B cell (primary cell): Measurements from ENCODE around the gene TELO2.

ENCODE experiments used
- EZH2 ChIP-seq: IDR thresholded peaks from 2 replicates; pipeline ENCODE4 v1.6.1; 2012; ENCODE audit warnings: borderline replicate concordance, low read depth, mild to moderate bottlenecking, moderate library complexity, low read length; ENCODE audit not compliant: insufficient read depth, poor library complexity, severe bottlenecking
- TF ChIP-seq, protein P1 (sequence below): fragments of 200-600 bp; IDR thresholded peaks from one replicate; pipeline ENCODE4 v1.8.0; 2022; ENCODE audit warnings: antibody characterized with exemption, mild to moderate bottlenecking

GRCh38 chr16:1472974-1473373 lies 20.2 kb upstream of the TELO2 start:
- TF ChIP-seq, protein P1, sequence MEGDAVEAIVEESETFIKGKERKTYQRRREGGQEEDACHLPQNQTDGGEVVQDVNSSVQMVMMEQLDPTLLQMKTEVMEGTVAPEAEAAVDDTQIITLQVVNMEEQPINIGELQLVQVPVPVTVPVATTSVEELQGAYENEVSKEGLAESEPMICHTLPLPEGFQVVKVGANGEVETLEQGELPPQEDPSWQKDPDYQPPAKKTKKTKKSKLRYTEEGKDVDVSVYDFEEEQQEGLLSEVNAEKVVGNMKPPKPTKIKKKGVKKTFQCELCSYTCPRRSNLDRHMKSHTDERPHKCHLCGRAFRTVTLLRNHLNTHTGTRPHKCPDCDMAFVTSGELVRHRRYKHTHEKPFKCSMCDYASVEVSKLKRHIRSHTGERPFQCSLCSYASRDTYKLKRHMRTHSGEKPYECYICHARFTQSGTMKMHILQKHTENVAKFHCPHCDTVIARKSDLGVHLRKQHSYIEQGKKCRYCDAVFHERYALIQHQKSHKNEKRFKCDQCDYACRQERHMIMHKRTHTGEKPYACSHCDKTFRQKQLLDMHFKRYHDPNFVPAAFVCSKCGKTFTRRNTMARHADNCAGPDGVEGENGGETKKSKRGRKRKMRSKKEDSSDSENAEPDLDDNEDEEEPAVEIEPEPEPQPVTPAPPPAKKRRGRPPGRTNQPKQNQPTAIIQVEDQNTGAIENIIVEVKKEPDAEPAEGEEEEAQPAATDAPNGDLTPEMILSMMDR, result no peak
- no peak for TF ChIP-seq EZH2
